ENCODE data around the gene LRP1B.

LRP1B gene

DNA sequence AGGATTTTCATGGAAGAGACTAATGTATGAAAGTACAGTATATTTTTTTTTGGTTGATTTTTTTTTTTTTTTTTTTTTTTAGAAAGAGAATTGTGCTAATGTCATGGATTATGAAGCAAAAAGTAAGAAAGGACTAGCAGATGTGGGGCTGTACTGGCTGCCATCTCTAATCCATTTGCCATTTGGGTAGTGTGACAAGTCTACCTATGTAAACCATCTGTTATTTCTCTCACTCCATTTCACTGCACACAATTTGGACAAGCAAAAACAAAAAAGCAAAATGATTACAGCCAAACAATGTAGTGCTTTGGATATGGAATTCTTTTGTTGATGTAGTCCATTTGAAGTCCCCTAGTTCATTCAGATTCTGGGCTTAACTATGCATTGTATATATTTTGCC lies 1355.4 kb downstream of the LRP1B start:
- in situ Hi-C loops (cut with MboI; ENCODE audit: low sequenced_read_pairs) = no loop called here

- in situ Hi-C loops (cut with MboI; ENCODE audit: low sequenced_read_pairs) = no loop called here
Observed at GRCh38 chr2:140770645-140771044, 1360.2 kb downstream of the LRP1B start.

- in situ Hi-C loops (cut with MboI; ENCODE audit: low sequenced_read_pairs) = no loop called here
Observed at GRCh38 chr2:140761807-140762206, 1369.0 kb downstream of the LRP1B start.

DNA sequence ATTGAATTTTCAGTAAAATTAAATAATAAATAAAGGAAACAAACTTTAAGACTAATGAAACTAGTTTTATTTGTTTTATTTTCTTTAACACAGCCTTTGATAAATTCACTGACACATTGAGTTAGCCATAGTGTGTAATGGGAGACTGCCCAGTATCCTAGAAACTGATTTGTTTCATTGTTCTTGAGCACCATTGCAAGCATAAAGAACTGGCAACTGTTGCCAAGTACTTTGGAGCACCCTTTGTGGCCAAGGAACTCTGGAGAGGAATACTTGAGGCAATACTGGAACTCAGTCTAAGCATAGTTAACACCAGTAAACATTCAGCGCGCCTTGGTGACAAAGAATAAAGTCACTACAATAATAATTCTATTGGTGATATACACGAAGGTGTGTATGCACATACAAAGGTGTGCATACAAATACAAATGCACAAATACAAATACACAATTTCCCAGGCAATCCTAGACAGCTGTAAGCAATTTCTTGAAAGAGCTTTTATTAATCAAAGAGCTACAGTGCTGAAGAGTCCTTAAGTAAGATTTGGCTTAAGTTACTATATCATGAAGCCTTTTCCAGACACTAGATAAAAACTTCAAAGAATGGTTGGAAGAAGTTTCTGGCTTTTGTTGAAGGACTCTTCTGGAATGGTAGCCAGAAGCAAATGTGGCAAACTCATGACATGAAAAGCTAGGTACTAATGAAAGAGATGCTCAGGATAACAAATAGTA lies 1371.2 kb downstream of the LRP1B start:
- in situ Hi-C loops (cut with MboI; ENCODE audit: low sequenced_read_pairs) = no loop called here

DNA sequence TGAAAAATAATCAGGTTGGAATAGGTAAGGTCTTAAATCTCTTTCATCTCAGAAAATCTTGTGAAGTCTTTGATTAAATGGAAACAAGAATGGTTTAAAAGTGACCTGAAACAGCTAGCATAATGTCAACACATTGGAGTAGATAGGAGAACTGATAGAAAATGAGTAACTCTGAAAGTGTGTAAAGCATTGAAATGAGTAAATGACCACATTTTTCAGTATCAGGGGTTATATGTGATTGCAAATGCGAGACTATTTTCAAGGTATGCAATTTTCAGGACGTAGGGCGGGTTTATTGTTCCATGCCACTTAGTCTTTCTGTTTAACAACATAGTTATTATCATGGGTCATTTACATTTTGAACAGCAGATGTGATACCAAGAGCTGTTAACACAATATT lies 1383.2 kb downstream of the LRP1B start:
- in situ Hi-C loops (cut with MboI; ENCODE audit: low sequenced_read_pairs) = no loop called here

GRCh38 chr2:140747090-140747489 lies 1383.7 kb downstream of the LRP1B start:
- in situ Hi-C loops (cut with MboI; ENCODE audit: low sequenced_read_pairs) = no loop called here

GRCh38 chr2:140744379-140744778 lies 1386.4 kb downstream of the LRP1B start:
- in situ Hi-C loops (cut with MboI; ENCODE audit: low sequenced_read_pairs) = no loop called here

DNA sequence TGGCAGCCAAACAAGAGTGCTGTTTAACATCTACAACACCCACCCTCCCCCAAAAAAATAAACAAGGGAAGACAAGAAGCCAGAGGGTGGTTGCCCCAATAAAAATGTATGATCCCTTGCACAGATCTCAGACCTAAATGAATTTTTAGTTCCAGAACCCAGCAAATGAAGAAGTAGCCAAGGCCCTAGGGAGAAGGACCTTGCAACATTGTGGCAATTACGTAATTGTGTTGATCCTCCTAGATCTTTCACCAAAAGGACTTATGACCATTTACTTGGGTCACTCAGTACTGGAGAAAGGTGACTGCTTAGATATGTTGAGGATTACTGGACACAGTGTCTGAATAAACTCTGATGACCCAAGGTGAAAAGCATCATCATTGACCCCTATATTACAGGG lies 1393.8 kb downstream of the LRP1B start:
- in situ Hi-C loops (cut with MboI; ENCODE audit: low sequenced_read_pairs) = no loop called here

DNA sequence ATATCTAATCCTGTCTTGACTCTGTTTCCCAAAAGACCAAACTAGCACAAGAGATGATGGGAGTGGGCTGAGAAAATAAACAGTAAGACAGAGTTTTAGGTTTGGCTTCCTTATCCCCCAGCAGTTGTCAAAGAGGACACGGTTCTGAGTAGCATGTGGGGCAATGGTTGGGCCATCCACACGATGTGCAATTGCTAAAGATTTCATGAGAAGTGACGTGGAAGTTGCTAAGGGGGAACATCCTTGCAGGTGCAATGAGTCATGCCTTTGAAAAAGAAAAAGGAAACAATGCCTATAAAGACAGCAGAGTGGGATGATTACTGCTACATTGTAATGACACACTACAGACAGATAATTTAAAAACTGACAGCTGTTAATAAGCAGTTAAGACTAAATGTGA lies 1395.8 kb downstream of the LRP1B start:
- in situ Hi-C loops (cut with MboI; ENCODE audit: low sequenced_read_pairs) = no loop called here

- in situ Hi-C loops (cut with MboI; ENCODE audit: low sequenced_read_pairs) = no loop called here
Observed at GRCh38 chr2:140718999-140719398, 1411.8 kb downstream of the LRP1B start.

DNA sequence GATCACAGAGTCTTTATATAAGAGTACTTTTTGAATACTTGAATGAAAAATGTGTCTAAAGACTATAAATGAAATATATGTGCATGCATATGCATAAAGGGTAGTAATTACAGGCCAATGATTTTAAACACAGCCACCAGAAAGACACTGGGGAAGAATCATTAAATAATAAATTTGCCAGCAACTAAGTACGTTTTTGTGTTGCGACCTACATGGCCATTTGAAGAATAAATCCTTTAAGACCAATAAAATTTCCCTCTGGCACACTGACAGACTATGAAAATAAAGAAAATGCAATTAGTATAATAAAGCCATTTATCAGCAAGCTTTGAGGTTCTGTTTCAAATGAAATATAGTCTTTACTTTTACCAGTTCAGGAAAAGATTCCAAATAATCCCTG lies 1413.3 kb downstream of the LRP1B start:
- in situ Hi-C loops (cut with MboI; ENCODE audit: low sequenced_read_pairs) = no loop called here

DNA sequence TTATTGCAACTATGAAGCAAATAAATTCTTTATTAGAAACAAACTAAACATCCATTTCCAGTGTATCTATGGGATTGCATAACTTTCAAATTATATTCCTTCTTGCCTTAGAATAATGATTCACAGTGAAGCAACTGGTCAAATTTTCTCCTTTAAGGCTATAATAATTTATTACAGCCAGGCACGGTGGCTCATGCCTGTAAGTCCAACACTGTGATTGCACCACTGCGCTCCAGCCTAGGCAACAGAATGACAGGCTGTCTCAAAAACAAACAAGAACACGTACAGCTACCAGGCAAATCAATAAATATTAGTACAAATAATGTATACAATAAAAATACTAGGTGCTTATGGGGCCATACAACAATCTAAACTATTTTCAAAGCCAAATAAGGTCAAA lies 1416.2 kb downstream of the LRP1B start:
- in situ Hi-C loops (cut with MboI; ENCODE audit: low sequenced_read_pairs) = no loop called here

- in situ Hi-C loops (cut with MboI; ENCODE audit: low sequenced_read_pairs) = no loop called here
Observed at GRCh38 chr2:140711867-140712266, 1418.9 kb downstream of the LRP1B start.

- in situ Hi-C loops (cut with MboI; ENCODE audit: low sequenced_read_pairs) = no loop called here
Observed at GRCh38 chr2:140701726-140702125, 1429.1 kb downstream of the LRP1B start.

DNA sequence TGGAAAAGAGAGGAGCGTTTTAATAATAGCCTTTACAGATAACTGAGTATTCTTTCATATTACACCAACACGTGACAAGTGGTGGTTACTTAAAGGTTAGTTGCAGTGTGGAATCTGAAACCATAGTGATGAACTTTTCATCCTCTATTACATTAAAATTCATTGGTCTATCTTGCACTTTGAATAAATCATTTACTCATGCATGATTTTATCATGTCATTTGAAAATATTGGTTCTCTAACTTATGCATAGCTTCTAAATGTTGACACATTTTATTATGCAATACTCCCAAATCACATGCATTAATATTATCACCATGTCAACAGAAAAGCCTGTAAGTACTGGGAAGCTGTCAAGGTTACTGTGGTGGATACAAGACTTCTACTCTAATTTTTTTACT lies 1432.2 kb downstream of the LRP1B start:
- in situ Hi-C loops (cut with MboI; ENCODE audit: low sequenced_read_pairs) = no loop called here

DNA sequence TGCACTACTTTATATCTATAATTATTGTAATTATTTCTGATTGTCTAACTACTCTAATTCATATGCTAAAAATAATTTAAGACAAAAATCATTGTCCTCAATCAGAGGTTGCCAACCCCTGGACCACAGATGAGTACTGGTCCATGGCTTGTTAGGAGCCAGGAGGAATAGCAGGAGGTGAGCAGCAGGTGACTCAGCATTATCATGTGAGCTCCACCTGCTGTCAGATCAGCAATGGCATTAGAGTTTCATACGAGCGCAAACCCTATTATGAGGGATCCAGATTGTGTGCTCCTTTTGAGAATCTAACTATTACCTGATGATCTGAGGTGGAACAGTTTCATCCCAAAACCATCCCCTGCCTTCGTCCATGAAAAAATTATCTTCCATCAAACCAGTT lies 1434.4 kb downstream of the LRP1B start:
- in situ Hi-C loops (cut with MboI; ENCODE audit: low sequenced_read_pairs) = no loop called here

GRCh38 chr2:140695155-140695554 lies 1435.7 kb downstream of the LRP1B start:
- in situ Hi-C loops (cut with MboI; ENCODE audit: low sequenced_read_pairs) = no loop called here

GRCh38 chr2:140687825-140688224 lies 1443.0 kb downstream of the LRP1B start:
- in situ Hi-C loops (cut with MboI; ENCODE audit: low sequenced_read_pairs) = no loop called here

DNA sequence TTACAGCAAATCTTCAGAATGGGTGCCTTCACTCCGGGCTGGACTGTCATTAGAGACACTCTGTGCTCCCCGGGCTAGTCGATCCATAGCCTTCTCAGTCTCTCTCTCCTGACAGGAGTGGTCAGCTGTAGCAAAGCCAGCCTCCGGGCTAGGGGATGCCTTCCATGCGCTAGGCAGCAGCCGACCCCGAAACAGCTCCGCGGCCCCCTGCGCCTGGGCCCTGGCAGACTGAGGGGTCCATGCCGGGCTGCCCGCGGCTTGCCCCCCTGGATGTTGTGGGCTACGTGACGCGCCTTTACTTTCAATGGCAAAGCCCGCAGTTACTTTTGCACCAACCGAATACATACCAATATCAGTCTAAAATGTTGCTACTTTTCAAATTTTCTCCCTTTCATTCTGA lies 1447.2 kb downstream of the LRP1B start:
- in situ Hi-C loops (cut with MboI; ENCODE audit: low sequenced_read_pairs) = no loop called here

DNA sequence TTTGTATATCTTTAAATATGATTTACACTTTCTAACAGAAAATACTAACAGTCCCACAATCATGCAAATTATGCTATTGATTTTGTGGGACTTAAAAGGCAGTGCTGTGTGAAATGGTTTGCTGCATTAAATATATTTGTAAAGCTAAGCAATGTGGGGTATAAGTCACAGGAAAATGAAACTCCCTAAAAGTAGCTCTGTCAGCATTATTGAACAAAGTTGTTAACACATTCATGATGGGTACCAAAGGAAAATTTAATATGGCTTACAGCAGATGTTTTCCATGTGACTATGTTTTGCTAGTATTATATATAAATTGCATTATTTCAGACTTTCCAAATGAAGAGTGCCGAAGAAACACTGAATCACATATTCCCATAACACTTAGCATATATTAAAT lies 1450.0 kb downstream of the LRP1B start:
- in situ Hi-C loops (cut with MboI; ENCODE audit: low sequenced_read_pairs) = no loop called here

DNA sequence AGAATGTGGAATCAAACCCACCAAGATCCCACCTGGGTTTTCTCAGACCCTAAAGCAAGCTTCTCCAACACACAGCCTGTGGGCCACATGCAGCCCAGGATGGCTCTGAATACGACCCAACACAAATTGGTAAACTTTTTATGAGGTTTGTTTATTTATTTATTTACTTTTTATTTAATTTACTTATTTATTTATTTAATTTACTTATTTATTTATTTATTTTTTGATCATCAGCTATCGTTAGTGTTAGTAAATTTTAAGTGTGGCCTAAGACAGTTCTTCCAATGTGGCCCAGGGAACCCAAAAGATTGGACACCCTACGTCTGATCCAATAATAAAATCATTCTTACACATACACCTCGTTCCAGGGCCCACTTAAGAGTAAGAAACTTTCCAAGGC lies 1451.1 kb downstream of the LRP1B start:
- in situ Hi-C loops (cut with MboI; ENCODE audit: low sequenced_read_pairs) = no loop called here

DNA sequence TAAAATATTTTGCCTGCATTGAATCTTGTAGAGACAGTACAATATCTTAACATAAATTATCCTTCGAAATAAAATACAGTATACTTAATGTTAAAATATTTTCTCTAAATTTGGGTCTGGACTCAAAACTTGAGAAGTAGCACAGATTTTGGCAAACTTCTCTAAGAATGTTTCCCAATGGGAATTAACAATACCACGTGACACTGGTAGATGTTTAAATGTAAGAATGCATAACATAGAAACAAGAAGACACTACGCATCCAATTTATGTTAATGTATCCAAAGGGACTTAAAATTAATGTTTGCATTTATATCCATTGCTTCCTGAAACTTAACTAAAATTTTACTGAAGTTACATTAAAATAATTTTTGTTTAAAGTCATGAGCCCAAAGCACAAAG lies 1460.9 kb downstream of the LRP1B start:
- in situ Hi-C loops (cut with MboI; ENCODE audit: low sequenced_read_pairs) = no loop called here

GRCh38 chr2:140667203-140667602 lies 1463.6 kb downstream of the LRP1B start:
- in situ Hi-C loops (cut with MboI; ENCODE audit: low sequenced_read_pairs) = no loop called here
